KMS-11 (cell line): Measurements from ENCODE around the gene ADGRG6.
A peak's percentile ranks its signal among the peaks of the same experiment; 100 is the strongest.

ENCODE experiments used
- H2AFZ ChIP-seq: fragments of 200-600 bp; sonication (generic); 2 replicates; pipeline ENCODE4 v1.6.1; 2016; ENCODE audit warnings: antibody characterized with exemption, mixed run types, low read depth
- H3K27ac ChIP-seq: fragments of 200-600 bp; sonication (generic); 2 replicates; pipeline ENCODE4 v1.6.1; 2016; ENCODE audit warnings: mild to moderate bottlenecking, mixed run types
- H3K27me3 ChIP-seq: fragments of 200-600 bp; sonication (generic); 2 replicates; pipeline ENCODE4 v1.6.1; 2017; ENCODE audit warnings: mild to moderate bottlenecking, low read depth, mixed run types, moderate library complexity; ENCODE audit not compliant: insufficient read depth
- H3K36me3 ChIP-seq: fragments of 200-600 bp; sonication (generic); 2 replicates; pipeline ENCODE4 v1.6.1; 2017; ENCODE audit warnings: mild to moderate bottlenecking, mixed run types; ENCODE audit not compliant: insufficient read depth
- H3K4me1 ChIP-seq: fragments of 200-600 bp; sonication (generic); 2 replicates; pipeline ENCODE4 v1.6.1; 2016; ENCODE audit warnings: mild to moderate bottlenecking, low read depth, mixed run types; ENCODE audit not compliant: poor library complexity, severe bottlenecking
- H3K4me2 ChIP-seq: fragments of 200-600 bp; sonication (generic); 2 replicates; pipeline ENCODE4 v1.7.0; 2016; ENCODE audit warnings: mild to moderate bottlenecking, mixed run types
- H3K4me3 ChIP-seq: fragments of 200-600 bp; sonication (generic); IDR thresholded peaks from 2 replicates; pipeline ENCODE4 v1.6.1; 2017; ENCODE audit warnings: low read depth, low read length, mixed read lengths; ENCODE audit not compliant: insufficient read depth
- H3K79me2 ChIP-seq: fragments of 200-600 bp; sonication (generic); 2 replicates; pipeline ENCODE4 v1.6.1; 2016; ENCODE audit warnings: low read depth, mixed run types; ENCODE audit not compliant: insufficient read depth
- H3K9ac ChIP-seq: fragments of 200-600 bp; sonication (generic); 2 replicates; pipeline ENCODE4 v1.6.1; 2016; ENCODE audit warnings: mild to moderate bottlenecking, mixed run types
- H4K20me1 ChIP-seq: fragments of 200-600 bp; sonication (generic); 2 replicates; pipeline ENCODE4 v1.6.1; 2016; ENCODE audit warnings: mild to moderate bottlenecking, mixed run types; ENCODE audit not compliant: insufficient read depth
- TF ChIP-seq, protein P1 (sequence below): fragments of 200-600 bp; sonication (generic); conservative IDR thresholded peaks from 2 replicates; pipeline ENCODE4 v1.6.1; 2017; ENCODE audit warnings: low read depth, mild to moderate bottlenecking, antibody characterized with exemption, low read length, moderate library complexity, mixed read lengths

Gene ADGRG6

DNA sequence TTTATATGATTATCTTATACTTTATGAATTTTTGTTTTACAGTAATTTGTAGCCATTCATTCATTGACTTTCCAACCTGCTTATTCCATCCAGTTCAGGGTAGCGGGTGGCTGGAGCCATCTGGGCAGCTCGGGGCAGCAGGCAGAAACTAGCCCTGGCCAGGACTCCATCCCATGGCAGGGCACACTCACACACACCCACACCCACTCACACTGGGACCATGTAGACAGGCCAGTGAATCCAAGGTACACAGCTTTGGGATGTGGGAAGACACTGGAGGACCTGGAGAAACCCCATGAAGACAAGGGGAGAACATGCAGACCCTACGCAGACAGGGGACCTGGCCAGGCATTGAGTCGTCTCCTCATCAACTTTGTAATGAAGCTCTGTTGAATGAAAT is 84.8 kb downstream of the ADGRG6 start:
- H2AFZ ChIP-seq: no peak overlapping the region
- H3K9ac ChIP-seq: no peak overlapping the region
- TF ChIP-seq, protein P1, sequence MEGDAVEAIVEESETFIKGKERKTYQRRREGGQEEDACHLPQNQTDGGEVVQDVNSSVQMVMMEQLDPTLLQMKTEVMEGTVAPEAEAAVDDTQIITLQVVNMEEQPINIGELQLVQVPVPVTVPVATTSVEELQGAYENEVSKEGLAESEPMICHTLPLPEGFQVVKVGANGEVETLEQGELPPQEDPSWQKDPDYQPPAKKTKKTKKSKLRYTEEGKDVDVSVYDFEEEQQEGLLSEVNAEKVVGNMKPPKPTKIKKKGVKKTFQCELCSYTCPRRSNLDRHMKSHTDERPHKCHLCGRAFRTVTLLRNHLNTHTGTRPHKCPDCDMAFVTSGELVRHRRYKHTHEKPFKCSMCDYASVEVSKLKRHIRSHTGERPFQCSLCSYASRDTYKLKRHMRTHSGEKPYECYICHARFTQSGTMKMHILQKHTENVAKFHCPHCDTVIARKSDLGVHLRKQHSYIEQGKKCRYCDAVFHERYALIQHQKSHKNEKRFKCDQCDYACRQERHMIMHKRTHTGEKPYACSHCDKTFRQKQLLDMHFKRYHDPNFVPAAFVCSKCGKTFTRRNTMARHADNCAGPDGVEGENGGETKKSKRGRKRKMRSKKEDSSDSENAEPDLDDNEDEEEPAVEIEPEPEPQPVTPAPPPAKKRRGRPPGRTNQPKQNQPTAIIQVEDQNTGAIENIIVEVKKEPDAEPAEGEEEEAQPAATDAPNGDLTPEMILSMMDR: no peak
- no peak overlapping the region for H3K4me3 ChIP-seq
- H3K27me3 ChIP-seq: no peaks in the 10 kb centered on the region
- H3K36me3 ChIP-seq: no peaks in the 10 kb centered on the region
- no peak overlapping the region for H3K4me2 ChIP-seq
- no peak overlapping the region for H3K27ac ChIP-seq
- no peaks in the 10 kb centered on the region for H3K4me1 ChIP-seq
- no peaks in the 10 kb centered on the region for H3K79me2 ChIP-seq
- H4K20me1 ChIP-seq: no peaks in the 10 kb centered on the region

DNA sequence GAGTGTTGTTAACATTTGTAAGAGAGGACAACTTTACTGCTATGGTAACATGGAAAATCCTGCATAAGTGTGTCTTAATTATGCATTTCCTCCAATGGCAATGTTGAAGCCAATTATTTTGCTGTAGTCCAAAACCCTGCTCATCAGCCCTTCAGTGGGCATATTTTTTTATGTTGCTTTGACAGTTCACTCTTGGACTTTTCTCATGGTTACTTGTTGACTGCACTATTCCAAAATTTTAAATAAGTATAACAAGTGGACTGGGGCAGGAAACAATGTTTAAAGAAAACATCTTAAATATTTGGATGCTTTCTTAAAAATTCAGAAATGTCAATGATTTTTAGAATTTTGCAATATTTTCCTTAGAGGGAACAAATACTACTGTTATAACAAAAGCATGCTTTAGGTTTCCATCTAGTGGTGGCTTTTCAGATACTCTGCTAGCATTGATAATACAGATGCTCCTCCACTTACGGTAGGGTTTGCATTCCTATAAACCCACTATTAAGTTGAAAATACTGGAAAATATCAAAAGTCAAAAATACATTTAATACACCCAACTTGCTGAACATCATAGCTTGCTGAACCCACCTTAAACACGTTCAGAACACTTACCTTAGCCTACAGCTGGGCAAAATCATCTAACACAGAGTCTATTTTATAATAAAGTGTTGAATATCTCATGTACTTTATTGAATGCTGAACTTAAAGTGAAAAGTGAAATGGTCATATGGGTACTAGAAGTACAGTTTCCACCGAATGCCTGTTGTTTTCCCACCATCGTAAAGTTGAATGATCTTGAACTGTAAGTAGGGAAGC is 86.4 kb downstream of the ADGRG6 start:
- H2AFZ ChIP-seq: no peak overlapping the region
- no peaks in the 10 kb centered on the region for H4K20me1 ChIP-seq
- no peak overlapping the region for H3K9ac ChIP-seq
- TF ChIP-seq, protein P1: peak; percentile 63
- H3K79me2 ChIP-seq: no peaks in the 10 kb centered on the region
- H3K4me1 ChIP-seq: no peaks in the 10 kb centered on the region
- no peaks in the 10 kb centered on the region for H3K36me3 ChIP-seq
- no peaks in the 10 kb centered on the region for H3K27me3 ChIP-seq
- H3K27ac ChIP-seq: no peak overlapping the region
- no peak overlapping the region for H3K4me3 ChIP-seq
- no peak overlapping the region for H3K4me2 ChIP-seq

DNA sequence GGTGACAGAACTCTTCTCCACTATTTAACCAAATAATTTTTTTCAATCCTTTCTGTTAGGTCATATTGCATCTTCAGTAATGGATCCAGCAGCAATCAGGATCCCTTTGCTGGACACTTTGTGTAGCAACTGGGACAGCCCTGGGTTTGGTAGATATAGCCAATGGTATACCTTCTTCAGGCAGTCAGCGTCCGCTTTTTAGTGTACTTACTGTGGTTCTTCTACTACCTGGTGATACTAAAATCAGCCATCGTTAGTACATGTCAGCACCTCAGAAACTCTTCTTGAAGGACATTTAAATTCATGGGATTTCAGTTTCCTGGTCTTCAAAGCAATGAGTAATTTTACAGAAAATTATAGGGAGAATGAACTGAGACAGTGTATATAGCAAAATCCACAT is 93.5 kb downstream of the ADGRG6 start:
- Histone ChIP-seq H3K79me2 (no peaks in the 10 kb centered on the region), H3K4me2 (peak overlapping the region; percentile 6), H4K20me1 (no peaks in the 10 kb centered on the region), H2AFZ (no peak overlapping the region), H3K36me3 (no peaks in the 10 kb centered on the region), H3K4me3 (no peak overlapping the region), H3K27me3 (no peaks in the 10 kb centered on the region), H3K27ac (no peak overlapping the region), H3K9ac (no peak overlapping the region), H3K4me1 (peaks cover 23% of the 10 kb centered on the region)
- TF ChIP-seq, protein P1: no peak

DNA sequence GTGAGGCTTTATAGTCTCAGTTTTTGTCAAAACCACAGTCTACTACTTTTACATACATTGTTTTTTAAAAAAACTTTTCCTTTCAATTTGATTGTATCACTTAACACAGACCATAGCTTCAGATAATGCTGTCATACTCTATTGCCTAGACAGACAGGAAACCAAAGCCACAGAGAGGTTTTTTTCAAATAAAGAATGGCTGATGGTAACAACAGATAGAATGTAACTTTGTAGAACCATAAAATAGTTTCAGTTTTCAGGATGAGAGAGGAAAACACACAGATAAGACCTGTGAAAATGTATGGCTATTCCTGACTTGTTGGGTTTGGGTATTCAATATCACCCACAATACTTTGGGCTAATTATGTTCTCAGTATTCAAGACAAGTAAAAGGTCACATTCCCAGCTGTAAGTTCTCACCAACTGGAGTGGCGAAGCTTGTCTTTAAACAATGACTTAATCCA is 94.0 kb downstream of the ADGRG6 start:
- peak overlapping the region; percentile 6; the same call in 1 of the 2 replicates for H3K4me2 ChIP-seq
- peak overlapping the region; percentile 16; the same call in 1 of the 2 replicates for H3K27ac ChIP-seq
- no peaks in the 10 kb centered on the region for H3K36me3 ChIP-seq
- peaks cover 23% of the 10 kb centered on the region for H3K4me1 ChIP-seq
- TF ChIP-seq, protein P1: no peak
- H3K27me3 ChIP-seq: no peaks in the 10 kb centered on the region
- H2AFZ ChIP-seq: no peak overlapping the region
- no peaks in the 10 kb centered on the region for H3K79me2 ChIP-seq
- H3K9ac ChIP-seq: no peak overlapping the region
- H4K20me1 ChIP-seq: no peaks in the 10 kb centered on the region
- no peak overlapping the region for H3K4me3 ChIP-seq
